SU-DHL-6 (cell line): Measurements from ENCODE around the gene NTN4.

Experiments
- H2AFZ ChIP-seq: fragments of 200-600 bp; sonication (generic); 2 replicates; pipeline ENCODE4 v1.6.1; 2014; ENCODE audit warnings: low read depth, mild to moderate bottlenecking, moderate library complexity, mixed read lengths, antibody characterized with exemption, low read length; ENCODE audit not compliant: severe bottlenecking
- H3F3A ChIP-seq: fragments of 200-600 bp; shearing (Covaris generic); 2 replicates; pipeline ENCODE4 v1.6.0; 2016; ENCODE audit warnings: antibody characterized with exemption, mild to moderate bottlenecking; ENCODE audit not compliant: insufficient read depth
- H3K27ac ChIP-seq: fragments of 200-600 bp; sonication (generic); 2 replicates; pipeline ENCODE4 v1.5.1; 2016; ENCODE audit warnings: low read depth, mild to moderate bottlenecking, low read length, moderate library complexity, mixed read lengths
- H3K27me3 ChIP-seq: fragments of 200-600 bp; sonication (generic), shearing (Covaris generic); 2 replicates; pipeline ENCODE4 v1.6.0; 2014; ENCODE audit warnings: mild to moderate bottlenecking, low read length
- H3K36me3 ChIP-seq: fragments of 200-600 bp; sonication (generic); 2 replicates; pipeline ENCODE4 v1.6.1; 2014; ENCODE audit warnings: mild to moderate bottlenecking, low read length, mixed read lengths
- H3K4me2 ChIP-seq: fragments of 300-600, 200-600 bp; shearing (Covaris generic), sonication (generic); 2 replicates; pipeline ENCODE4 v1.6.0; 2014; ENCODE audit warnings: low read length, low read depth, mild to moderate bottlenecking; ENCODE audit not compliant: poor library complexity, severe bottlenecking
- H3K4me3 ChIP-seq: fragments of 200-600 bp; sonication (generic); 2 replicates; pipeline ENCODE4 v1.5.1; 2014; ENCODE audit warnings: antibody characterized with exemption, low read length, mild to moderate bottlenecking, mixed read lengths; ENCODE audit not compliant: insufficient read depth, poor library complexity, severe bottlenecking
- H3K79me2 ChIP-seq: fragments of 200-600 bp; sonication (generic); 2 replicates; pipeline ENCODE4 v1.6.1; 2014; ENCODE audit warnings: mild to moderate bottlenecking, low read length, moderate library complexity; ENCODE audit not compliant: insufficient read depth
- H3K9ac ChIP-seq: fragments of 200-600 bp; sonication (generic); 2 replicates; pipeline ENCODE4 v1.7.0; 2014; ENCODE audit warnings: mild to moderate bottlenecking, low read length
- H3K9me2 ChIP-seq: fragments of 200-600 bp; sonication (generic); replicated peaks from 2 replicates; pipeline ENCODE4 v1.6.1; 2014; ENCODE audit warnings: low read length; ENCODE audit not compliant: insufficient read depth
- H3K9me3 ChIP-seq: fragments of 200-600 bp; sonication (generic); 2 replicates; pipeline ENCODE4 v1.6.1; 2014; ENCODE audit warnings: low read length, mixed read lengths; ENCODE audit not compliant: insufficient read depth
- H4K20me1 ChIP-seq: fragments of 200-600 bp; sonication (generic); 2 replicates; pipeline ENCODE4 v1.6.1; 2014; ENCODE audit warnings: low read depth, mild to moderate bottlenecking, antibody characterized with exemption, low read length, moderate library complexity, mixed read lengths
- EZH2phosphoT487 ChIP-seq: fragments of 200-600 bp; sonication (generic), shearing (Covaris generic); conservative IDR thresholded peaks from 2 replicates; pipeline ENCODE4 v1.6.1; 2018; ENCODE audit warnings: mild to moderate bottlenecking, antibody characterized with exemption, low read length, moderate library complexity, mixed read lengths
- TF ChIP-seq, protein P1 (sequence below): fragments of 200-600 bp; sonication (generic); IDR thresholded peaks from one replicate; pipeline ENCODE4 v1.5.1; 2017; ENCODE audit warnings: antibody characterized with exemption, mild to moderate bottlenecking, low read length, moderate library complexity; ENCODE audit not compliant: insufficient read depth, poor library complexity, severe bottlenecking

The NTN4 gene

DNA sequence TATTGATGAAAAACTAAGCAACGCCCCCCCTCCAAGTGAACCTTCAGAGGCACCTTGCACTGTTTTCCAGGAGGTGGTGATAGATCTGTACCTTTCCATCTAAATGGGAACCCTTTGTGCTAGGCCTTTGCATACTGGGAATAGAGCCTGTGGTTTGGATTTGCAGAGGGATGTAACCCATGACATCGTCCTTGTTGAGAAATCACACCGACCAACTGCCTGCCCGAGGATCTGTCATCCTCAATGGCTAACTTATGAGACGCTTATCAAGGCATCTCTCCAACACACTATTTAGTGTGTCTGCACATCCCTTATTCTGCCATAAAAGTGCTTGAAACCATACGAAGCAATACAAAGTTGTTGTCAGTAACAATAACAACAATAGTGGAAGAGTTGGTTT lies 22.9 kb downstream of the NTN4 start:
- Histone ChIP-seq H2AFZ (no peak overlapping the region), H3K27me3 (no peaks in the 10 kb centered on the region), H3K9me2 (no peaks in the 10 kb centered on the region), H3K9ac (no peak overlapping the region), H3F3A (no peaks in the 10 kb centered on the region), H4K20me1 (no peaks in the 10 kb centered on the region), H3K27ac (no peak overlapping the region), H3K79me2 (no peaks in the 10 kb centered on the region), H3K36me3 (no peaks in the 10 kb centered on the region), H3K9me3 (no peaks in the 10 kb centered on the region), H3K4me3 (no peak overlapping the region), H3K4me2 (no peak overlapping the region)
- TF ChIP-seq, protein P1, sequence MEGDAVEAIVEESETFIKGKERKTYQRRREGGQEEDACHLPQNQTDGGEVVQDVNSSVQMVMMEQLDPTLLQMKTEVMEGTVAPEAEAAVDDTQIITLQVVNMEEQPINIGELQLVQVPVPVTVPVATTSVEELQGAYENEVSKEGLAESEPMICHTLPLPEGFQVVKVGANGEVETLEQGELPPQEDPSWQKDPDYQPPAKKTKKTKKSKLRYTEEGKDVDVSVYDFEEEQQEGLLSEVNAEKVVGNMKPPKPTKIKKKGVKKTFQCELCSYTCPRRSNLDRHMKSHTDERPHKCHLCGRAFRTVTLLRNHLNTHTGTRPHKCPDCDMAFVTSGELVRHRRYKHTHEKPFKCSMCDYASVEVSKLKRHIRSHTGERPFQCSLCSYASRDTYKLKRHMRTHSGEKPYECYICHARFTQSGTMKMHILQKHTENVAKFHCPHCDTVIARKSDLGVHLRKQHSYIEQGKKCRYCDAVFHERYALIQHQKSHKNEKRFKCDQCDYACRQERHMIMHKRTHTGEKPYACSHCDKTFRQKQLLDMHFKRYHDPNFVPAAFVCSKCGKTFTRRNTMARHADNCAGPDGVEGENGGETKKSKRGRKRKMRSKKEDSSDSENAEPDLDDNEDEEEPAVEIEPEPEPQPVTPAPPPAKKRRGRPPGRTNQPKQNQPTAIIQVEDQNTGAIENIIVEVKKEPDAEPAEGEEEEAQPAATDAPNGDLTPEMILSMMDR: no peak
- TF ChIP-seq EZH2phosphoT487: no peak

DNA sequence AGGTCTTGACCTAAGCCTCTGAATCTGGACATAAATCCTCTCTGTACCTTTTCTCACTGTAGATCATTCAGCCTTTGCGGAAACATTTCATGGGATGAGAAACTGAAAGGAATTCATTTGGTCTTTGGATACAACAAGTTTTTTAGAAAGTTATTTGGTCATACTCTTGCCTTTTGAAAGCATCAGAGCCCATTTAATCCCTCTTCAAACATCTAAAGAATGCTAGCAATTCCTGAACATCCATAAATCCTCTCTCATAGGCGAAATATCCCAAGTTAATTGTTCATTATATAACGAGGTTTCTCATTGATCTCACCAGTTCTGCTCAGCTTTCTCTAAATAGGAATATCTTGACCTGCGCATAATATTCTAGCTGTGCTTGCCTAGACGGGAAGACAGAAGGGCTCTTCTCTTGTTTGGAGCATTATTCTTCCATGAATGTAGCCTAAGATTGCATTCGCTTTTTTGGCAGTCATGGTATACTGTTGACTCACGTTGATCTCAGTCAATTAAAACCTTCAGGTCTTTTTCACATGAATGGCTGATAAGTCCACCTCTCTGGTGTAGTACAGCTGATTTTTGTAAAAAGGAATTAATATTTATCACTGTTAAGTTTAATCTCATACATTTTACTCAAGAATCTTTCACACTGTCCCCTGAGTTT lies 24.1 kb downstream of the NTN4 start:
- TF ChIP-seq EZH2phosphoT487: no peak
- TF ChIP-seq, protein P1: no peak
- H3K27ac ChIP-seq: no peak overlapping the region
- H2AFZ ChIP-seq: no peak overlapping the region
- no peaks in the 10 kb centered on the region for H3K36me3 ChIP-seq
- H3F3A ChIP-seq: no peaks in the 10 kb centered on the region
- no peaks in the 10 kb centered on the region for H3K9me3 ChIP-seq
- no peaks in the 10 kb centered on the region for H3K79me2 ChIP-seq
- no peak overlapping the region for H3K4me2 ChIP-seq
- no peaks in the 10 kb centered on the region for H3K9me2 ChIP-seq
- no peaks in the 10 kb centered on the region for H4K20me1 ChIP-seq
- no peak overlapping the region for H3K4me3 ChIP-seq
- no peak overlapping the region for H3K9ac ChIP-seq
- no peaks in the 10 kb centered on the region for H3K27me3 ChIP-seq

DNA sequence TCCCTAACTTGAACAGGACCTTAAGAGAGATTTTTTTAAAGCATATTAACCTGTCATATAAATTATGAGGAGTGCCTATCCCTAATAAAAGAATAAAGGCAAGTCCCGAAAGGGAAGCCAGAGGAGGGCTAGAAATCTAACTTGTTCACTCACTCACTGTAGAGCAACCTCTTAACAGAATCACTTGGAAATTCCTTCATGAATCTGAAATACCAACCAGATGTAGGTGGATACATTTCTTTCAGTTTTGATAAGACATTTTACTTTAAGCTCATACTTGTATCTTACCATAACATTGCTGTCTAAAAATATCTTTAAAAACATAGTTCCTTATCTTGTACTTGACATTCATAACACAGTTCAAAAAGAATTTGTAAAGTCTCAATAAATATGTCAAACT lies 25.7 kb downstream of the NTN4 start:
- H4K20me1 ChIP-seq: no peaks in the 10 kb centered on the region
- no peaks in the 10 kb centered on the region for H3F3A ChIP-seq
- TF ChIP-seq, protein P1: no peak
- TF ChIP-seq EZH2phosphoT487: no peak
- no peak overlapping the region for H3K4me3 ChIP-seq
- no peak overlapping the region for H3K27ac ChIP-seq
- H3K36me3 ChIP-seq: no peaks in the 10 kb centered on the region
- H3K9me2 ChIP-seq: no peaks in the 10 kb centered on the region
- H3K9ac ChIP-seq: no peak overlapping the region
- no peak overlapping the region for H2AFZ ChIP-seq
- H3K4me2 ChIP-seq: no peak overlapping the region
- H3K9me3 ChIP-seq: no peaks in the 10 kb centered on the region
- no peaks in the 10 kb centered on the region for H3K79me2 ChIP-seq
- H3K27me3 ChIP-seq: no peaks in the 10 kb centered on the region
